WTC11 (cell line): ENCODE measurements around the gene ZBED5. TPM values are rescaled to one million over a fixed set of nuclear protein-coding genes. Genes with fewer than 3 reads are reported as not detected.

Experiments
- ATAC-seq: fragments of 200-7000 bp; cut with Tn5 transposase; 2 replicates; pipeline ENCODE4 v1.10.0; 2021; ENCODE audit warnings: mild to moderate bottlenecking, moderate library complexity
- CTCF ChIA-PET: fragments of 300-600 bp; sonication (Branson Sonifier 250); formaldehyde crosslinking; loops from one replicate; lab custom pipeline; 2021; ENCODE audit warnings: antibody characterized with exemption; lab: Charles Lee
- POLR2A ChIA-PET: fragments of 350-600 bp; sonication (Branson Sonifier 250); formaldehyde crosslinking; loops from one replicate; lab custom pipeline; 2021; ENCODE audit warnings: antibody characterized with exemption; lab: Charles Lee
- DNase-seq: peaks from one replicate; pipeline ENCODE4 v3.0.0; 2021; ENCODE audit warnings: low spot score
- H3K27ac Mint-ChIP-seq: 2 replicates; pipeline ENCODE4 v1.8.0; 2021; ENCODE audit warnings: mixed read lengths
- H3K27me3 Mint-ChIP-seq: 2 replicates; pipeline ENCODE4 v1.8.0; 2021; ENCODE audit warnings: low read depth, mild to moderate bottlenecking, moderate library complexity, mixed read lengths
- H3K36me3 Mint-ChIP-seq: 2 replicates; pipeline ENCODE4 v1.8.0; 2021; ENCODE audit warnings: mixed read lengths
- H3K4me1 Mint-ChIP-seq: 2 replicates; pipeline ENCODE4 v1.8.0; 2022; ENCODE audit warnings: mixed read lengths
- H3K4me3 Mint-ChIP-seq: 2 replicates; pipeline ENCODE4 v1.8.0; 2021; ENCODE audit warnings: mild to moderate bottlenecking, moderate library complexity, mixed read lengths
- H3K9me3 Mint-ChIP-seq: 2 replicates; pipeline ENCODE4 v1.8.0; 2021; ENCODE audit warnings: mixed read lengths
- ATF2 ChIP-seq: sonication (generic); formaldehyde crosslinking; IDR thresholded peaks from 2 replicates; pipeline ENCODE4 v1.8.1; 2022; ENCODE audit warnings: low read depth, missing genetic modification reagents, borderline replicate concordance
- ATF3 ChIP-seq: sonication (generic); formaldehyde crosslinking; conservative IDR thresholded peaks from 2 replicates; pipeline ENCODE4 v1.8.1; 2022; ENCODE audit warnings: mild to moderate bottlenecking, missing genetic modification reagents
- ATF6 ChIP-seq: sonication (generic); formaldehyde crosslinking; IDR thresholded peaks from 2 replicates; pipeline ENCODE4 v1.8.1; 2023; ENCODE audit warnings: mild to moderate bottlenecking, missing genetic modification reagents
- ETV6 ChIP-seq: sonication (generic); formaldehyde crosslinking; IDR thresholded peaks from 2 replicates; pipeline ENCODE4 v1.8.1; 2022; ENCODE audit warnings: mild to moderate bottlenecking, missing genetic modification reagents
- GABPB1 ChIP-seq: sonication (generic); formaldehyde crosslinking; IDR thresholded peaks from 2 replicates; pipeline ENCODE4 v1.8.1; 2023; ENCODE audit warnings: mild to moderate bottlenecking, missing genetic modification reagents
- HMGXB4 ChIP-seq: sonication (generic); formaldehyde crosslinking; IDR thresholded peaks from 2 replicates; pipeline ENCODE4 v1.8.1; 2023; ENCODE audit warnings: mild to moderate bottlenecking, moderate library complexity, missing genetic modification reagents
- IRF1 ChIP-seq: sonication (generic); formaldehyde crosslinking; IDR thresholded peaks from 2 replicates; pipeline ENCODE4 v1.8.0; 2023; ENCODE audit warnings: missing genetic modification reagents
- JUN ChIP-seq: sonication (generic); formaldehyde crosslinking; IDR thresholded peaks from 2 replicates; pipeline ENCODE4 v1.8.0; 2023; ENCODE audit warnings: mild to moderate bottlenecking, missing genetic modification reagents
- NFATC4 ChIP-seq: fragments of 250-450 bp; sonication (Bioruptor Pico); IDR thresholded peaks from 2 replicates; pipeline ENCODE4 v1.9.0; 2021; ENCODE audit warnings: mild to moderate bottlenecking
- NFE2L1 ChIP-seq: sonication (generic); formaldehyde crosslinking; IDR thresholded peaks from 2 replicates; pipeline ENCODE4 v1.8.1; 2023; ENCODE audit warnings: missing genetic modification reagents
- NR3C1 ChIP-seq: sonication (generic); formaldehyde crosslinking; conservative IDR thresholded peaks from 2 replicates; pipeline ENCODE4 v1.8.1; 2023; ENCODE audit warnings: low read depth, mild to moderate bottlenecking, missing genetic modification reagents
- RELA ChIP-seq: sonication (generic); formaldehyde crosslinking; IDR thresholded peaks from 2 replicates; pipeline ENCODE4 v1.8.1; 2022; ENCODE audit warnings: missing genetic modification reagents, mild to moderate bottlenecking, borderline replicate concordance
- SMAD3 ChIP-seq: sonication (generic); formaldehyde crosslinking; IDR thresholded peaks from 2 replicates; pipeline ENCODE4 v1.8.0; 2022; ENCODE audit warnings: missing genetic modification reagents, mild to moderate bottlenecking, borderline replicate concordance
- SMAD4 ChIP-seq: sonication (generic); formaldehyde crosslinking; IDR thresholded peaks from 2 replicates; pipeline ENCODE4 v1.8.0; 2022; ENCODE audit warnings: mild to moderate bottlenecking, missing genetic modification reagents
- SOX15 ChIP-seq: fragments of 250-450 bp; sonication (Bioruptor Pico); IDR thresholded peaks from 2 replicates; pipeline ENCODE4 v1.9.0; 2021; ENCODE audit warnings: mild to moderate bottlenecking
- ZMAT4 ChIP-seq: fragments of 250-450 bp; sonication (Bioruptor Pico); IDR thresholded peaks from 2 replicates; pipeline ENCODE4 v1.9.0; 2021; ENCODE audit warnings: mild to moderate bottlenecking
- ZNF121 ChIP-seq: sonication (generic); formaldehyde crosslinking; IDR thresholded peaks from 2 replicates; pipeline ENCODE4 v1.8.0; 2023; ENCODE audit warnings: missing genetic modification reagents
- ZNF219 ChIP-seq: sonication (generic); formaldehyde crosslinking; IDR thresholded peaks from 2 replicates; pipeline ENCODE4 v1.8.0; 2023; ENCODE audit warnings: missing genetic modification reagents, mild to moderate bottlenecking, borderline replicate concordance
- ZNF396 ChIP-seq: fragments of 250-450 bp; sonication (Bioruptor Pico); IDR thresholded peaks from 2 replicates; pipeline ENCODE4 v1.8.0; 2021; ENCODE audit warnings: mild to moderate bottlenecking, moderate library complexity, borderline replicate concordance
- ZNF423 ChIP-seq: fragments of 250-450 bp; sonication (Bioruptor Pico); IDR thresholded peaks from 2 replicates; pipeline ENCODE4 v2.1.2; 2022; ENCODE audit warnings: mild to moderate bottlenecking, moderate library complexity
- total RNA-seq: library from RNA; stranded (reverse); gene quantifications from 3 replicates; pipeline ENCODE4 v1.2.3, GENCODE V29; 2021

The ZBED5 gene
- total RNA-seq, 1 experiment from 2014 or later = 48.7 TPM

- POLR2A ChIA-PET = interaction anchor here (1.1 to 2.5 kb wide), 2 partner anchors 10 to 39 kb away, joined by 8 to 19 read pairs; partner anchors contain the start of genes EIF4G2 and ZBED5
- H3K4me3 Mint-ChIP-seq = no peak overlapping the region
- H3K9me3 Mint-ChIP-seq = no peaks in the 10 kb centered on the region; the same call in 1 of the 2 replicates
- CTCF ChIA-PET = interaction anchor here (1.0 to 2.3 kb wide), 8 partner anchors 10 to 162 kb away, joined by 3 to 9 read pairs (median 5); partner anchors contain the start of genes EIF4G2 and ZBED5
- peaks cover 6% of the 10 kb centered on the region for H3K4me1 Mint-ChIP-seq
- peak; percentile 94 for TF ChIP-seq ZNF121 (CRISPR knock-in tag)
- TF ChIP-seq ZMAT4 (CRISPR knock-in tag) = no peak
- DNase-seq = no peak
- H3K27me3 Mint-ChIP-seq = no peaks in the 10 kb centered on the region
- peaks cover 13% of the 10 kb centered on the region for H3K36me3 Mint-ChIP-seq
- no peak for ATAC-seq
- no peak overlapping the region for H3K27ac Mint-ChIP-seq
These were observed 9.6 kb downstream of the ZBED5 start for GRCh38 chr11:10847960-10848860.

GRCh38 chr11:10846660-10847059 lies 11.2 kb downstream of the ZBED5 start:
- no peaks in the 10 kb centered on the region for H3K36me3 Mint-ChIP-seq
- 0 out of 2 replicates have a peak overlapping the region, but pooled peaks have one; percentile 2 for H3K27ac Mint-ChIP-seq
- no peaks in the 10 kb centered on the region for H3K27me3 Mint-ChIP-seq
- no peaks in the 10 kb centered on the region; the same call in 1 of the 2 replicates for H3K9me3 Mint-ChIP-seq
- CTCF ChIA-PET = interaction anchor here (1.7 kb wide), 1 partner anchor 32 kb away, joined by 4 read pairs; no protein-coding TSS in a partner anchor
- DNase-seq (no peak), ATAC-seq (no peak)
- peaks cover 11% of the 10 kb centered on the region for H3K4me1 Mint-ChIP-seq
- no peak overlapping the region for H3K4me3 Mint-ChIP-seq
- TF ChIP-seq IRF1 (no peak), SOX15 (CRISPR knock-in tag) (no peak), GABPB1 (CRISPR knock-in tag) (no peak), ZNF219 (CRISPR knock-in tag) (no peak), NR3C1 (CRISPR knock-in tag) (no peak), NFATC4 (no peak), ETV6 (CRISPR knock-in tag) (no peak), SMAD4 (CRISPR knock-in tag) (no peak), ZNF423 (no peak), HMGXB4 (CRISPR knock-in tag) (no peak), SMAD3 (CRISPR knock-in tag) (no peak), NFE2L1 (CRISPR knock-in tag) (no peak), ATF6 (CRISPR knock-in tag) (no peak), ATF3 (CRISPR knock-in tag) (no peak), ZNF396 (CRISPR knock-in tag) (no peak), ATF2 (CRISPR knock-in tag) (no peak), JUN (CRISPR knock-in tag) (no peak), RELA (CRISPR knock-in tag) (no peak)
- POLR2A ChIA-PET = interaction anchor here (0.8 to 2.5 kb wide), 2 partner anchors 11 to 37 kb away, joined by 3 to 19 read pairs; partner anchors contain the start of genes EIF4G2 and ZBED5
